KMS-11 (cell line): ENCODE data around the gene G2E3.

Experiments
- H2AFZ ChIP-seq: fragments of 200-600 bp; sonication (generic); 2 replicates; pipeline ENCODE4 v1.6.1; 2016; ENCODE audit warnings: antibody characterized with exemption, mixed run types, low read depth
- H3K27ac ChIP-seq: fragments of 200-600 bp; sonication (generic); 2 replicates; pipeline ENCODE4 v1.6.1; 2016; ENCODE audit warnings: mild to moderate bottlenecking, mixed run types
- H3K27me3 ChIP-seq: fragments of 200-600 bp; sonication (generic); 2 replicates; pipeline ENCODE4 v1.6.1; 2017; ENCODE audit warnings: mild to moderate bottlenecking, low read depth, mixed run types, moderate library complexity; ENCODE audit not compliant: insufficient read depth
- H3K36me3 ChIP-seq: fragments of 200-600 bp; sonication (generic); 2 replicates; pipeline ENCODE4 v1.6.1; 2017; ENCODE audit warnings: mild to moderate bottlenecking, mixed run types; ENCODE audit not compliant: insufficient read depth
- H3K4me1 ChIP-seq: fragments of 200-600 bp; sonication (generic); 2 replicates; pipeline ENCODE4 v1.6.1; 2016; ENCODE audit warnings: mild to moderate bottlenecking, low read depth, mixed run types; ENCODE audit not compliant: poor library complexity, severe bottlenecking
- H3K4me2 ChIP-seq: fragments of 200-600 bp; sonication (generic); 2 replicates; pipeline ENCODE4 v1.7.0; 2016; ENCODE audit warnings: mild to moderate bottlenecking, mixed run types
- H3K4me3 ChIP-seq: fragments of 200-600 bp; sonication (generic); IDR thresholded peaks from 2 replicates; pipeline ENCODE4 v1.6.1; 2017; ENCODE audit warnings: low read depth, low read length, mixed read lengths; ENCODE audit not compliant: insufficient read depth
- H3K79me2 ChIP-seq: fragments of 200-600 bp; sonication (generic); 2 replicates; pipeline ENCODE4 v1.6.1; 2016; ENCODE audit warnings: low read depth, mixed run types; ENCODE audit not compliant: insufficient read depth
- H3K9ac ChIP-seq: fragments of 200-600 bp; sonication (generic); 2 replicates; pipeline ENCODE4 v1.6.1; 2016; ENCODE audit warnings: mild to moderate bottlenecking, mixed run types
- H4K20me1 ChIP-seq: fragments of 200-600 bp; sonication (generic); 2 replicates; pipeline ENCODE4 v1.6.1; 2016; ENCODE audit warnings: mild to moderate bottlenecking, mixed run types; ENCODE audit not compliant: insufficient read depth
- CTCF ChIP-seq: fragments of 200-600 bp; sonication (generic); conservative IDR thresholded peaks from 2 replicates; pipeline ENCODE4 v1.6.1; 2017; ENCODE audit warnings: low read depth, mild to moderate bottlenecking, antibody characterized with exemption, low read length, moderate library complexity, mixed read lengths

G2E3 gene

GRCh38 chr14:30580616-30581282 lies 21.8 kb downstream of the G2E3 start:
- H3K27me3 ChIP-seq, result no peaks in the 10 kb centered on the region
- H3K27ac ChIP-seq, result no peak overlapping the region
- no peak overlapping the region for H3K4me3 ChIP-seq
- H2AFZ ChIP-seq, result no peak overlapping the region
- 0 out of 2 replicates have a peak, but pooled peaks cover 6% of the 10 kb centered on the region for H4K20me1 ChIP-seq
- H3K9ac ChIP-seq, result no peak overlapping the region
- no peak overlapping the region for H3K4me2 ChIP-seq
- TF ChIP-seq CTCF, result no peak
- H3K36me3 ChIP-seq, result no peaks in the 10 kb centered on the region
- peaks cover 66% of the 10 kb centered on the region for H3K79me2 ChIP-seq
- no peaks in the 10 kb centered on the region for H3K4me1 ChIP-seq

GRCh38 chr14:30581283-30581625 lies 22.3 kb downstream of the G2E3 start:
- no peak overlapping the region for H2AFZ ChIP-seq
- H3K79me2 ChIP-seq, result peaks cover 63% of the 10 kb centered on the region
- no peak overlapping the region for H3K9ac ChIP-seq
- H3K27me3 ChIP-seq, result no peaks in the 10 kb centered on the region
- H3K4me1 ChIP-seq, result no peaks in the 10 kb centered on the region
- TF ChIP-seq CTCF, result no peak
- no peak overlapping the region for H3K4me3 ChIP-seq
- H3K27ac ChIP-seq, result no peak overlapping the region
- H3K36me3 ChIP-seq, result no peaks in the 10 kb centered on the region
- H4K20me1 ChIP-seq, result 0 out of 2 replicates have a peak, but pooled peaks cover 6% of the 10 kb centered on the region
- H3K4me2 ChIP-seq, result no peak overlapping the region

GRCh38 chr14:30582376-30582775 lies 23.4 kb downstream of the G2E3 start:
- no peaks in the 10 kb centered on the region for H3K4me1 ChIP-seq
- H3K4me3 ChIP-seq, result no peak overlapping the region
- peaks cover 56% of the 10 kb centered on the region; the same call in 1 of the 2 replicates for H3K79me2 ChIP-seq
- no peaks in the 10 kb centered on the region for H3K27me3 ChIP-seq
- H3K4me2 ChIP-seq, result no peak overlapping the region
- no peak overlapping the region for H3K27ac ChIP-seq
- H3K36me3 ChIP-seq, result no peaks in the 10 kb centered on the region
- no peak overlapping the region for H2AFZ ChIP-seq
- TF ChIP-seq CTCF, result no peak
- H3K9ac ChIP-seq, result no peak overlapping the region
- 0 out of 2 replicates have a peak, but pooled peaks cover 6% of the 10 kb centered on the region for H4K20me1 ChIP-seq

- Histone ChIP-seq H3K36me3 (no peaks in the 10 kb centered on the region), H3K27ac (no peak overlapping the region), H3K9ac (no peak overlapping the region), H3K27me3 (no peaks in the 10 kb centered on the region), H3K4me1 (no peaks in the 10 kb centered on the region), H3K4me2 (no peak overlapping the region), H2AFZ (no peak overlapping the region), H4K20me1 (0 out of 2 replicates have a peak, but pooled peaks cover 4% of the 10 kb centered on the region), H3K4me3 (no peak overlapping the region), H3K79me2 (peaks cover 44% of the 10 kb centered on the region; the same call in 1 of the 2 replicates)
- TF ChIP-seq CTCF, result no peak
Measured at GRCh38 chr14:30584058-30584630, 25.2 kb downstream of the G2E3 start.
